ENCODE data around the gene NAV3. TPM values are rescaled to one million over a fixed set of nuclear protein-coding genes. Genes with fewer than 3 reads are reported as not detected.

NAV3 gene
- total and polyA plus RNA-seq, 4 donors, result 0.22 to 1.7 (median 0.71) TPM

DNA sequence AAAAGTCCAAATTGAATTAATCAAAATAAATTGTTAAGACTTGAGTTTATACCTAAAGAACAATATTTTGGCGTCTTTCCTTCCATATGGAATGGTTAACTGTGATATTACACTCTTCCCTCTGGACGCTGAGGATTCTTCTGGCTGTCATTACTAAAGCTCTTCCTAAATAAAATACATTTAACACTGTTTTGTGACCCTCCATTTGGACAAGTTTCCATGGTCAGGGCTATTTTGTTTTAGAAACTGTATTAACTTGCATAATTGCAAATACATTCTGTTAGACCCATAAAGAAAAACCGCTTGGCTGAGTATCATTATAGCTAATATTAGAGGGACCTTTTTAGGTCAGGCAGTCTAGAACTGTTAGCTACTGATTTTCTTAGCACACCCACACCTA is 87.4 kb downstream of the NAV3 start:
- Histone ChIP-seq H3K27me3 (ENCODE audit: control insufficient read depth in 4 of 4, insufficient read depth in 4 of 4, low read length in 3 of 4) (no peaks in the 10 kb centered on the region), H3K9me3 (ENCODE audit: control insufficient read depth in 4 of 4, low read length in 3 of 4) (no peaks in the 10 kb centered on the region), H3K36me3 (ENCODE audit: control insufficient read depth in 4 of 4, insufficient read depth in 3 of 4, low read depth in 1 of 4, low read length in 3 of 4) (no peaks in the 10 kb centered on the region), H3K4me1 (ENCODE audit: control insufficient read depth in 4 of 4, insufficient read depth in 4 of 4, low read length in 3 of 4) (no peaks in the 10 kb centered on the region), H3K9ac (ENCODE audit: low read depth in 1 of 2, low read length in 2 of 2) (no peak overlapping the region), H3K4me3 (ENCODE audit: low read depth in 1 of 3, low read length in 3 of 3) (no peak overlapping the region), H3K27ac (ENCODE audit: low read depth in 1 of 2, low read length in 2 of 2) (no peak overlapping the region)
- 59% methylated on average over 3 of the region's 3 CpGs for WGBS
- TF ChIP-seq RAD21 (IDR thresholded peaks at IDR 0.05) (no peak), GABPA (IDR thresholded peaks at IDR 0.05 in 1 of 2, conservative IDR thresholded peaks at IDR 0.05 in 1 of 2) (no peak), HNF4G (IDR thresholded peaks at IDR 0.05) (no peak), JUND (IDR thresholded peaks at IDR 0.05) (no peak), YY1 (IDR thresholded peaks at IDR 0.05) (no peak), FOXA2 (IDR thresholded peaks at IDR 0.05) (no peak), HNF4A (conservative IDR thresholded peaks at IDR 0.05) (no peak)
- TF ChIP-seq, protein P1, sequence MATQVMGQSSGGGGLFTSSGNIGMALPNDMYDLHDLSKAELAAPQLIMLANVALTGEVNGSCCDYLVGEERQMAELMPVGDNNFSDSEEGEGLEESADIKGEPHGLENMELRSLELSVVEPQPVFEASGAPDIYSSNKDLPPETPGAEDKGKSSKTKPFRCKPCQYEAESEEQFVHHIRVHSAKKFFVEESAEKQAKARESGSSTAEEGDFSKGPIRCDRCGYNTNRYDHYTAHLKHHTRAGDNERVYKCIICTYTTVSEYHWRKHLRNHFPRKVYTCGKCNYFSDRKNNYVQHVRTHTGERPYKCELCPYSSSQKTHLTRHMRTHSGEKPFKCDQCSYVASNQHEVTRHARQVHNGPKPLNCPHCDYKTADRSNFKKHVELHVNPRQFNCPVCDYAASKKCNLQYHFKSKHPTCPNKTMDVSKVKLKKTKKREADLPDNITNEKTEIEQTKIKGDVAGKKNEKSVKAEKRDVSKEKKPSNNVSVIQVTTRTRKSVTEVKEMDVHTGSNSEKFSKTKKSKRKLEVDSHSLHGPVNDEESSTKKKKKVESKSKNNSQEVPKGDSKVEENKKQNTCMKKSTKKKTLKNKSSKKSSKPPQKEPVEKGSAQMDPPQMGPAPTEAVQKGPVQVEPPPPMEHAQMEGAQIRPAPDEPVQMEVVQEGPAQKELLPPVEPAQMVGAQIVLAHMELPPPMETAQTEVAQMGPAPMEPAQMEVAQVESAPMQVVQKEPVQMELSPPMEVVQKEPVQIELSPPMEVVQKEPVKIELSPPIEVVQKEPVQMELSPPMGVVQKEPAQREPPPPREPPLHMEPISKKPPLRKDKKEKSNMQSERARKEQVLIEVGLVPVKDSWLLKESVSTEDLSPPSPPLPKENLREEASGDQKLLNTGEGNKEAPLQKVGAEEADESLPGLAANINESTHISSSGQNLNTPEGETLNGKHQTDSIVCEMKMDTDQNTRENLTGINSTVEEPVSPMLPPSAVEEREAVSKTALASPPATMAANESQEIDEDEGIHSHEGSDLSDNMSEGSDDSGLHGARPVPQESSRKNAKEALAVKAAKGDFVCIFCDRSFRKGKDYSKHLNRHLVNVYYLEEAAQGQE (IDR thresholded peaks at IDR 0.05), result no peak
- DNase-seq (ENCODE audit: low spot score), result no peak

DNA sequence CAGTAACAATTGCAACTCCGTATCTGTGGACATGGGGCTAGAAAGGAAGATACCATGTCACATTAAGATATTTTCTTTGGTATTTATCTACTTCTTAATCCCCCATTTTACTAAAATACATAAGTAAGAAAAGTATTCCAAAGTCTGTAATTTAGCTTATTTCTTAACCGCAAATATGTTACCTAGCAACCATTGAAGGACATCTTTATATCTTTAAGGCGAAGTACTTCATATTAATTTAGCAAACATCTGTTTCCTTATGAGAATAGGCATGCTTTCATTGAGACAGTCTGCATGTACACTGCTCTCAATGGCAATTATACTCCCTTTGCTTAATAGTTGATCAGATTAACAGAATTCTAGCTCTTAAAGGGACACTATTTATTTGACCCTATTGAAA is 88.8 kb downstream of the NAV3 start:
- WGBS, result 89% methylated on average over 3 of the region's 3 CpGs

More for the DNA sequence above, 88.8 kb downstream of the NAV3 start:
- TF ChIP-seq HNF4G (IDR thresholded peaks at IDR 0.05) (no peak), TAF1 (conservative IDR thresholded peaks at IDR 0.05) (no peak), YY1 (IDR thresholded peaks at IDR 0.05) (no peak), HNF4A (conservative IDR thresholded peaks at IDR 0.05) (no peak), JUND (IDR thresholded peaks at IDR 0.05) (no peak), RAD21 (IDR thresholded peaks at IDR 0.05) (no peak), FOXA1 (IDR thresholded peaks at IDR 0.05) (no peak), FOXA2 (IDR thresholded peaks at IDR 0.05) (no peak), NR2F2 (IDR thresholded peaks at IDR 0.05) (no peak), GABPA (IDR thresholded peaks at IDR 0.05 in 1 of 2, conservative IDR thresholded peaks at IDR 0.05 in 1 of 2) (no peak)
- TF ChIP-seq, protein P2, sequence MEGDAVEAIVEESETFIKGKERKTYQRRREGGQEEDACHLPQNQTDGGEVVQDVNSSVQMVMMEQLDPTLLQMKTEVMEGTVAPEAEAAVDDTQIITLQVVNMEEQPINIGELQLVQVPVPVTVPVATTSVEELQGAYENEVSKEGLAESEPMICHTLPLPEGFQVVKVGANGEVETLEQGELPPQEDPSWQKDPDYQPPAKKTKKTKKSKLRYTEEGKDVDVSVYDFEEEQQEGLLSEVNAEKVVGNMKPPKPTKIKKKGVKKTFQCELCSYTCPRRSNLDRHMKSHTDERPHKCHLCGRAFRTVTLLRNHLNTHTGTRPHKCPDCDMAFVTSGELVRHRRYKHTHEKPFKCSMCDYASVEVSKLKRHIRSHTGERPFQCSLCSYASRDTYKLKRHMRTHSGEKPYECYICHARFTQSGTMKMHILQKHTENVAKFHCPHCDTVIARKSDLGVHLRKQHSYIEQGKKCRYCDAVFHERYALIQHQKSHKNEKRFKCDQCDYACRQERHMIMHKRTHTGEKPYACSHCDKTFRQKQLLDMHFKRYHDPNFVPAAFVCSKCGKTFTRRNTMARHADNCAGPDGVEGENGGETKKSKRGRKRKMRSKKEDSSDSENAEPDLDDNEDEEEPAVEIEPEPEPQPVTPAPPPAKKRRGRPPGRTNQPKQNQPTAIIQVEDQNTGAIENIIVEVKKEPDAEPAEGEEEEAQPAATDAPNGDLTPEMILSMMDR (IDR thresholded peaks at IDR 0.05; ENCODE audit: low read depth, low read length, missing input control), result no peak
- TF ChIP-seq, protein P1 (IDR thresholded peaks at IDR 0.05), result no peak
- DNase-seq (ENCODE audit: low spot score), result no peak
- Histone ChIP-seq H3K9me3 (ENCODE audit: control insufficient read depth in 4 of 4, low read length in 3 of 4) (no peaks in the 10 kb centered on the region), H3K9ac (ENCODE audit: low read depth in 1 of 2, low read length in 2 of 2) (no peak overlapping the region), H3K27me3 (ENCODE audit: control insufficient read depth in 4 of 4, insufficient read depth in 4 of 4, low read length in 3 of 4) (no peaks in the 10 kb centered on the region), H3K27ac (ENCODE audit: low read depth in 1 of 2, low read length in 2 of 2) (no peak overlapping the region), H3K4me3 (ENCODE audit: low read depth in 1 of 3, low read length in 3 of 3) (no peak overlapping the region), H3K4me1 (ENCODE audit: control insufficient read depth in 4 of 4, insufficient read depth in 4 of 4, low read length in 3 of 4) (no peaks in the 10 kb centered on the region), H3K36me3 (ENCODE audit: control insufficient read depth in 4 of 4, insufficient read depth in 3 of 4, low read depth in 1 of 4, low read length in 3 of 4) (no peaks in the 10 kb centered on the region)
